Measurements from ENCODE around the gene TRMT6. TPM values are rescaled to one million over a fixed set of nuclear protein-coding genes. Genes with fewer than 3 reads are reported as not detected.
A peak's percentile ranks its signal among the peaks of the same experiment; 100 is the strongest.

The TRMT6 gene
- total and polyA plus RNA-seq, 2 donors = 14.8 to 18.9 TPM

- 94% methylated on average over 3 of the region's 3 CpGs for WGBS
- no peak for DNase-seq (ENCODE audit: low read depth in 6 of 9, low spot score in 9 of 9)
- Histone ChIP-seq H3K27ac (ENCODE audit: low read depth in 1 of 2, low read length in 1 of 2) (no peak overlapping the region), H3K4me1 (ENCODE audit: control insufficient read depth in 2 of 2, insufficient read depth in 2 of 2, low read length in 2 of 2) (no peaks in the 10 kb centered on the region), H3K36me3 (ENCODE audit: control insufficient read depth in 2 of 2, insufficient read depth in 2 of 2, low read length in 1 of 2) (peaks cover 20 to 26% of the 10 kb centered on the region in 2 donors), H3K9me3 (ENCODE audit: control insufficient read depth in 2 of 2, insufficient read depth in 1 of 2, low read length in 1 of 2) (no peaks in the 10 kb centered on the region), H3K4me3 (ENCODE audit: low read length in 2 of 2) (no peak overlapping the region), H3K27me3 (ENCODE audit: control insufficient read depth in 2 of 2, insufficient read depth in 1 of 2, low read length in 1 of 2) (no peaks in the 10 kb centered on the region)
These were observed 14.1 kb downstream of the TRMT6 start for GRCh38 chr20:5936238-5936637.

- 92% methylated on average over 1 of the region's 1 CpG for WGBS
These were observed 14.9 kb downstream of the TRMT6 start for GRCh38 chr20:5935384-5935783.

GRCh38 chr20:5933802-5934436, 16.4 kb downstream of the TRMT6 start:
- Histone ChIP-seq H3K4me3 (ENCODE audit: low read length in 2 of 2) (no peak overlapping the region), H3K9me3 (ENCODE audit: control insufficient read depth in 2 of 2, insufficient read depth in 1 of 2, low read length in 1 of 2) (no peaks in the 10 kb centered on the region), H3K27ac (ENCODE audit: low read depth in 1 of 2, low read length in 1 of 2) (no peak overlapping the region), H3K27me3 (ENCODE audit: control insufficient read depth in 2 of 2, insufficient read depth in 1 of 2, low read length in 1 of 2) (no peaks in the 10 kb centered on the region), H3K4me1 (ENCODE audit: control insufficient read depth in 2 of 2, insufficient read depth in 2 of 2, low read length in 2 of 2) (no peaks in the 10 kb centered on the region), H3K36me3 (ENCODE audit: control insufficient read depth in 2 of 2, insufficient read depth in 2 of 2, low read length in 1 of 2) (peaks cover 0 to 8% of the 10 kb centered on the region in 2 donors)
- WGBS = 92% methylated on average over 7 of the region's 7 CpGs
- peak in 3 of 9 donors; percentile 12 to 27 (median 14) for DNase-seq (ENCODE audit: low read depth in 6 of 9, low spot score in 9 of 9)

More at GRCh38 chr20:5935384-5935783, 14.9 kb downstream of the TRMT6 start:
- DNase-seq (ENCODE audit: low read depth in 6 of 9, low spot score in 9 of 9) = no peak
- Histone ChIP-seq H3K4me3 (ENCODE audit: low read length in 2 of 2) (no peak overlapping the region), H3K27me3 (ENCODE audit: control insufficient read depth in 2 of 2, insufficient read depth in 1 of 2, low read length in 1 of 2) (no peaks in the 10 kb centered on the region), H3K36me3 (ENCODE audit: control insufficient read depth in 2 of 2, insufficient read depth in 2 of 2, low read length in 1 of 2) (peaks cover 12 to 19% of the 10 kb centered on the region in 2 donors), H3K9me3 (ENCODE audit: control insufficient read depth in 2 of 2, insufficient read depth in 1 of 2, low read length in 1 of 2) (no peaks in the 10 kb centered on the region), H3K4me1 (ENCODE audit: control insufficient read depth in 2 of 2, insufficient read depth in 2 of 2, low read length in 2 of 2) (no peaks in the 10 kb centered on the region), H3K27ac (ENCODE audit: low read depth in 1 of 2, low read length in 1 of 2) (no peak overlapping the region)

GRCh38 chr20:5932796-5933195, 17.5 kb downstream of the TRMT6 start:
- Histone ChIP-seq H3K27me3 (ENCODE audit: control insufficient read depth in 2 of 2, insufficient read depth in 1 of 2, low read length in 1 of 2) (peaks cover 0 to 4% of the 10 kb centered on the region in 2 donors), H3K4me3 (ENCODE audit: low read length in 2 of 2) (no peak overlapping the region), H3K27ac (ENCODE audit: low read depth in 1 of 2, low read length in 1 of 2) (no peak overlapping the region), H3K36me3 (ENCODE audit: control insufficient read depth in 2 of 2, insufficient read depth in 2 of 2, low read length in 1 of 2) (peaks cover 0 to under 1% of the 10 kb centered on the region in 2 donors), H3K9me3 (ENCODE audit: control insufficient read depth in 2 of 2, insufficient read depth in 1 of 2, low read length in 1 of 2) (no peaks in the 10 kb centered on the region), H3K4me1 (ENCODE audit: control insufficient read depth in 2 of 2, insufficient read depth in 2 of 2, low read length in 2 of 2) (no peaks in the 10 kb centered on the region)
- DNase-seq (ENCODE audit: low read depth in 6 of 9, low spot score in 9 of 9) = no peak
- 88% methylated on average over 3 of the region's 3 CpGs for WGBS

- Histone ChIP-seq H3K4me3 (ENCODE audit: low read length in 2 of 2) (no peak overlapping the region), H3K27me3 (ENCODE audit: control insufficient read depth in 2 of 2, insufficient read depth in 1 of 2, low read length in 1 of 2) (peaks cover 0 to 5% of the 10 kb centered on the region in 2 donors), H3K36me3 (ENCODE audit: control insufficient read depth in 2 of 2, insufficient read depth in 2 of 2, low read length in 1 of 2) (no peaks in the 10 kb centered on the region), H3K9me3 (ENCODE audit: control insufficient read depth in 2 of 2, insufficient read depth in 1 of 2, low read length in 1 of 2) (no peaks in the 10 kb centered on the region), H3K27ac (ENCODE audit: low read depth in 1 of 2, low read length in 1 of 2) (no peak overlapping the region), H3K4me1 (ENCODE audit: control insufficient read depth in 2 of 2, insufficient read depth in 2 of 2, low read length in 2 of 2) (no peaks in the 10 kb centered on the region)
- 98% methylated on average over 3 of the region's 3 CpGs for WGBS
- DNase-seq (ENCODE audit: low read depth in 6 of 9, low spot score in 9 of 9) = no peak
These were observed 18.9 kb downstream of the TRMT6 start for GRCh38 chr20:5931411-5931810.

- Histone ChIP-seq H3K4me1 (ENCODE audit: control insufficient read depth in 2 of 2, insufficient read depth in 2 of 2, low read length in 2 of 2) (no peaks in the 10 kb centered on the region), H3K27ac (ENCODE audit: low read depth in 1 of 2, low read length in 1 of 2) (no peak overlapping the region), H3K4me3 (ENCODE audit: low read length in 2 of 2) (no peak overlapping the region), H3K27me3 (ENCODE audit: control insufficient read depth in 2 of 2, insufficient read depth in 1 of 2, low read length in 1 of 2) (peaks cover 0 to 5% of the 10 kb centered on the region in 2 donors), H3K36me3 (ENCODE audit: control insufficient read depth in 2 of 2, insufficient read depth in 2 of 2, low read length in 1 of 2) (no peaks in the 10 kb centered on the region), H3K9me3 (ENCODE audit: control insufficient read depth in 2 of 2, insufficient read depth in 1 of 2, low read length in 1 of 2) (no peaks in the 10 kb centered on the region)
- 86% methylated on average over 8 of the region's 8 CpGs for WGBS
- DNase-seq (ENCODE audit: low read depth in 6 of 9, low spot score in 9 of 9) = no peak
These were observed 21.3 kb downstream of the TRMT6 start for GRCh38 chr20:5928836-5929715.

- Histone ChIP-seq H3K4me3 (ENCODE audit: low read length in 2 of 2) (no peak overlapping the region), H3K36me3 (ENCODE audit: control insufficient read depth in 2 of 2, insufficient read depth in 2 of 2, low read length in 1 of 2) (no peaks in the 10 kb centered on the region), H3K27me3 (ENCODE audit: control insufficient read depth in 2 of 2, insufficient read depth in 1 of 2, low read length in 1 of 2) (peaks cover 0 to 5% of the 10 kb centered on the region in 2 donors), H3K27ac (ENCODE audit: low read depth in 1 of 2, low read length in 1 of 2) (no peak overlapping the region), H3K4me1 (ENCODE audit: control insufficient read depth in 2 of 2, insufficient read depth in 2 of 2, low read length in 2 of 2) (no peaks in the 10 kb centered on the region), H3K9me3 (ENCODE audit: control insufficient read depth in 2 of 2, insufficient read depth in 1 of 2, low read length in 1 of 2) (no peaks in the 10 kb centered on the region)
- DNase-seq (ENCODE audit: low read depth in 6 of 9, low spot score in 9 of 9) = no peak
- 87% methylated on average over 11 of the region's 11 CpGs for WGBS
These were observed 22.4 kb downstream of the TRMT6 start for GRCh38 chr20:5927749-5928462.

- Histone ChIP-seq H3K27me3 (ENCODE audit: control insufficient read depth in 2 of 2, insufficient read depth in 1 of 2, low read length in 1 of 2) (peaks cover 0 to 5% of the 10 kb centered on the region in 2 donors), H3K4me1 (ENCODE audit: control insufficient read depth in 2 of 2, insufficient read depth in 2 of 2, low read length in 2 of 2) (no peaks in the 10 kb centered on the region), H3K27ac (ENCODE audit: low read depth in 1 of 2, low read length in 1 of 2) (no peak overlapping the region), H3K4me3 (ENCODE audit: low read length in 2 of 2) (no peak overlapping the region), H3K36me3 (ENCODE audit: control insufficient read depth in 2 of 2, insufficient read depth in 2 of 2, low read length in 1 of 2) (no peaks in the 10 kb centered on the region), H3K9me3 (ENCODE audit: control insufficient read depth in 2 of 2, insufficient read depth in 1 of 2, low read length in 1 of 2) (no peaks in the 10 kb centered on the region)
- WGBS = 90% methylated on average over 3 of the region's 3 CpGs
- no peak for DNase-seq (ENCODE audit: low read depth in 6 of 9, low spot score in 9 of 9)
These were observed 24.8 kb downstream of the TRMT6 start for GRCh38 chr20:5925551-5925950.

GRCh38 chr20:5923493-5923892, 26.8 kb downstream of the TRMT6 start:
- Histone ChIP-seq H3K36me3 (ENCODE audit: control insufficient read depth in 2 of 2, insufficient read depth in 2 of 2, low read length in 1 of 2) (no peaks in the 10 kb centered on the region), H3K27ac (ENCODE audit: low read depth in 1 of 2, low read length in 1 of 2) (no peak overlapping the region), H3K4me3 (ENCODE audit: low read length in 2 of 2) (no peak overlapping the region), H3K9me3 (ENCODE audit: control insufficient read depth in 2 of 2, insufficient read depth in 1 of 2, low read length in 1 of 2) (no peaks in the 10 kb centered on the region), H3K4me1 (ENCODE audit: control insufficient read depth in 2 of 2, insufficient read depth in 2 of 2, low read length in 2 of 2) (peaks cover 3% of the 10 kb centered on the region in 2 donors), H3K27me3 (ENCODE audit: control insufficient read depth in 2 of 2, insufficient read depth in 1 of 2, low read length in 1 of 2) (peaks cover 0 to 5% of the 10 kb centered on the region in 2 donors)
- no peak for DNase-seq (ENCODE audit: low read depth in 6 of 9, low spot score in 9 of 9)
- 59% methylated on average over 5 of the region's 5 CpGs for WGBS
